NCI-H345 (cell line): ENCODE data around the gene TBX3.
"Not testable (repeated sequence)": the region's sequence is repeated elsewhere in the genome, so short reads cannot be mapped to it uniquely, and the experiment has no call there.

ENCODE experiments used
- DNase-seq: peaks from one replicate; lab custom pipeline; 2025; lab: John Stamatoyannopoulos, UW

TBX3 gene

DNA sequence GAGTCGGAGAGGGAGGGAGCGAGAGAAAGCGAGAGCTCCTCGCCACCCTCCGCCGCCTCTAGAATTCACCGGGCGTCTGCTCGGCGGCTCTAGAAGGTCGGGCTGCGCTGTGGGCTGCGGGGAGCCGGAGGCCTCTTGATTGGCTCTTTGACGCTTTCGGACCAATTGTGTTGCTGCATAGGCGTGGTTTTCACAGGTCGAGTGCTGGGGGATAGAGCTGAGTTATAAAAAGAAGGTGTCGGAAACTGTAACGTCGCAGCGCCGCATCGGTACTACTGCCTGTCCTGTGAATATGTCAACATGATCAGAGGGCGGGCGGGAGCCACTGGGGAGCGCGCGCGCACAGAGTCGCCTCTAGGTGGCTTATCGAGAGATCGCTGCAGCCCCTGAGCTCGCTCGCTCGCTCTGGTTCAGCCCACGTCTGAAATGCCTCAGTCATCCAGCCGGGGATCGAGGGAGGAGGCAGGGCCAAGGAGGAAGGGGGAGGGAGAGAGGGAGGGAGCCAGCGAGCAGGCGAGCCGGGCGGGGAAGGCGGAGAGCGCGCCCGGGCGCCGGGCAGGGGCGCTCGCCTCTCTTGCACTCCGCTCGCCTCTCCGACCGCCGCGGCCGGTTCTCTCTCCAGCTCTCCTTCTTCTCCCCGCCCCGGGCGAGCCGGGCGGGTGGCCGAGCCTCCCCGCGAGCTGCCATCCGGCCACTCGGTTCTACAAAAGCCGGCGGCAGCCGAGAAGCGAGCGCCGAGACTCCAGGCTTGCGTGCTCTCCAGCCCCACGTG, at the start of gene TBX3:
Gene TBX3, minus strand, starts transcription at position 78 of the 772 bp plus-strand sequence. CDS start 975 bp downstream, outside the sequence.
- peak; percentile 99 for DNase-seq

DNA sequence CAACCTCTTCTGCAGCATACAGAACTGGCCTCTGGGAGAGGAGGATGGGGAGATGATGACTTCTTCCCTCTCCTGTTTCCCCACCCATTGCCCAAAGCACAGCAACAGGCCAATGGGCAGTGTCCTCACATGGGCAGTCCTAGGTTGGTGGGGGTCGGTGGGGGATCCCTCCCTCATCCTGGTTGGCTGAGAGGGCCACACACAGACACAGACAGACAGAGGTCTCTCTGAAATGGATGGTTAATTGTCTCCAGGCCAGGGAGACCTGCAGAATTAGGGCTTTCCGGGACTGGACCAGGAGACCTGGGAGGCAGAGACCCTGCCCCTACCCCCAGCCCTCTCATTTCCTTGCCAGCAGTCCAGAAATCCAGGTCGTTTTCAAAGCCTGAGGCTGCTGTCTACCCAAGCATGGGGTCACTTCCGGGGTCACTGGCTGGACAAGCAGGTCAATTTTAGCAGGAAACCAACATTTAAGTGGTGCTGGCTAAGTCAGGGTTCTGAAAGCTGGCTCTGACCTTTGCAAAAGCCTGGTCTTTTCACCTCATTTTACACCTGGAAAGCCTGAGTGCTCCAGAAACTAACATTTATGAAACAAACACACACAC, 48.6 kb upstream of the TBX3 start:
- DNase-seq = no peak

DNA sequence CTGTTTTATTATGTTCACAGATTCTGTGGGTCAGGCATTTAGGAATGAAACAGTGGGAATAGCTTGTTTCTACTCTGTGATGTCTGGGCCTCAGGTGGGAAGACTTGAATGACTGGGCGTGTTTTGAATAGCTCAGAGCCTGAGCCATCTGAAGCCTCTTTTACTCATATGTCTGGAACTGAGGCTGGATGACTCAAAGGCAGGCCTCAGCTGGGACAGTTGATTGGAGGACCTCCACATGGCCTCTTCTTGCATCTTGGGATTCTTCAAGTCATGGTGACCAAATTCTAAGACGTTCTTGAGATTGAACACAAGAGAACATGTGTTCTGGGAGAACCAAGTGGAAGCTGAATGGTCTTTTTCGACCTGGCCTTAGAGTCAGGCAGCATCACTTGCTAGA, 45.8 kb upstream of the TBX3 start:
- DNase-seq = no peak

DNA sequence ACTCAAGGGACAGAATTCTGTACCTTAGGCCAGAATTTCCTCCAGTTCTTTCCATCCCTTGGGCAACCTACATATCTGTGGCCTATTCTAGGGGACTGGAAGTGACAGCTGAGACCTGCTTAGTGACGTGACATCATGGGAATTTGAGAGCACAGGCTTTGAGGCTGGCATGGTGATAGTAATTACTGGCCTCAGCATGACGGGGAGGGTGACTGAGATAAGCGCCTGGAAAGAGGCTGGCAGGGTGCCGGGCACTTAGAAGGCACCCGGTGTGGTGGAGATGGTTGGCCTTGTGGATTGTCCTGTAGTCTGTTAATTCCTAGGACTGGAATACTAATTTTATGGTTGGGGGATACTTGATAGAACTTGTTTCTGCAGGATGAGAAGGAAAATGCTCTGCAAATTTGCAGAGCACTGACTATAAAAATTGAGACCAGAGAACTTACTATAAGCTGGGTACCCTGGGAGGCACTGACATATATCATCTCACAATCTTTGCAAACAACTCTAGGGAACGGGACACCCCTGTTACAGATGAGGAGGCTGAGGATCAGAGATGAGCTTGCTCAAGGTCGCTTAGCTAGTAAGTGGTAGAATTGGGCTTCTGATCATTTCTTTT, 42.2 kb upstream of the TBX3 start:
- DNase-seq = no peak

DNA sequence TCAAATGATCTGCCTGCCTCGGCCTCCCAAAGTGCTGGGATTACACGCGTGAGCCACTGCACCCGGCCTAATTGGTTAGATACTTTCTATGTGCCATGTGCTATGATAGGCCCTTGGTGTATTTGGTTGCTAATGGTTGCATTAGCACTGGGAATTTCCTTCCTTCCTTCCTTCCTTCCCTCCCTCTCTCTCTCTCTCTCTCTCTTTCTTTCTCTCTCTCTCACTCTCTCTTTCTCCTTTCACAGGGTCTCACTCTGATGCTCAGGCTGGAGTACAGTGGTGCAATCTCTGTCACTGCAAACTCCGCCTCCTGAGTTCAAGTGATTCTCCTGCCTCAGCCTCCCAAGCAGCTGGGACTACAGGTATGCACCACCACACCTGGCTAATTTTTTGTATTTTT, 38.2 kb upstream of the TBX3 start:
- DNase-seq = not testable (repeated sequence)

DNA sequence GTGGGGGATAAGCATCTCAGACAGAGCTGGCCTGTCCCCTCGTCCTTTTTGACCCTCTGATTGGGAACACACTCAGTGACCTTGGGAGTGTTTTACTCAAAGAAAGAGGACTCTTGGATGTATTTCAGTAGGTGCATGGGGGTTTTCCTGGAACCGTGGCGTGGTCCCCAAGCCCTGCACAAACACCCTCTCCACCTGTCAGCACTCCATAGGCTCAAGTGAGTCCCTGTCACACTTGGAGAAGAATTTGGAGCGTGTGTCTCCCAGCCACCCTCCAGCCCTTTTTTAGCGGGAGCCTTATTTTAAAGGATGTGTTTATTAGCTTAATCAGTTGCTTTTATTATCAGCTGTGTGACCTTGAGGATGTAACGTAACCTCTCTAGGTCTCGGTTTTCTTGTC, 37.3 kb upstream of the TBX3 start:
- DNase-seq = no peak

DNA sequence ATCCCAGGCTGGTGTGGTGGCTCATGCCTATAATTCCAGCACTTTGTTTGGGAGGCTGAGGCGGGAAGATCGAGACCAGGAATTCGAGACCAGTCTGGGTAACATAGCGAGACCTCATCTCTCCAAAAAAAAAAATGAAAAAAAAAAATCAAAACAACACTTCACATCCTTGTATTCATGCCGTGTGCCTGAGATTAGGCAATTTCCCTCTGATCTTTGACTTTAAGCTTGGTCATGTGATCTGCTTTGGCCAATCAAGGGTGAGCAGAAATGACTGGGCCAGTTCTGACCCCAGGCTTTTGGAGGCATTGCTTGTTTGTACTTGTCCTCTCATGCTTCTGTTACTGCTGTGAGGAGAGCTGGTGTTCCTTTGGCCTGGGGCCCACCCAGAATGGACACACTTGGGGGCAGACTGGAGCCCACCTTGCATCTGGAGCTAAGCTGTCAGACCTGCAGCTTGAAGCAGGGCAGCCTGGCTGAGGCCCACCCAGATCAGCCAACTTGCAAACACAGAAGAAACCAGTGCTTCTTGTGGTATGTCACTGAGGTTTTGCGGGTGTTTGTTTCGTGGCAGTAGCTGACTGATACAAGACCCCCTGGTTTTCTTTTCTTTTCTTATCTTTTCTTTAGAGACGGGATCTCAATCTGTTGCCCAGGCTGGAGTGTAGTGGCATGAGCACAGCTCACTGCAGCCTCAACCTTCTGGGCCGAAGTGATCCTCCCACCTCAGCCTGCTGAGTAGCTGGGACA, 29.7 kb upstream of the TBX3 start:
- DNase-seq = no peak

DNA sequence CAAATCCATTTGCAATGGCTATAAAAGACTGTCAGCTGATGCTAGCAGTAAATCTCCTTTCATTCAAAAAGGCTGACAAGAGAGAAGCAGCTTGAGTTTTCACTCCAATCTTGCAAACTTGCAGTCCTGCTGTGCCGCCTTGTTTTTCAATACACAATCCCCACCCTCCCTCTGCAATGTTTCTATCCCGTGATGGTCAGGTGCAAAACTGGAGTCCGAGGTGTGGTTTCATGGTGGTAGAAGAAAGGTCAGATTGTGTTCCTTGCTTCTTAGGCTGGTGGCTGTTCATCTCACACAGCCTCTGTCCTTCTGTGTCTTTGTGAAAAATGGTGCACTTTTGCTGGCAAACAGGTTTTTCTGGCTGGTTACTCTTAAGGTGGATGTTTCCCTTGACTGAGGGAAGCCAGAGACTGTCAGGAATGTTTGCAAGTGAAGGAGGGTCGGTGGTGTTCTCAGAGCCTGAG, 27.7 kb upstream of the TBX3 start:
- DNase-seq = no peak

DNA sequence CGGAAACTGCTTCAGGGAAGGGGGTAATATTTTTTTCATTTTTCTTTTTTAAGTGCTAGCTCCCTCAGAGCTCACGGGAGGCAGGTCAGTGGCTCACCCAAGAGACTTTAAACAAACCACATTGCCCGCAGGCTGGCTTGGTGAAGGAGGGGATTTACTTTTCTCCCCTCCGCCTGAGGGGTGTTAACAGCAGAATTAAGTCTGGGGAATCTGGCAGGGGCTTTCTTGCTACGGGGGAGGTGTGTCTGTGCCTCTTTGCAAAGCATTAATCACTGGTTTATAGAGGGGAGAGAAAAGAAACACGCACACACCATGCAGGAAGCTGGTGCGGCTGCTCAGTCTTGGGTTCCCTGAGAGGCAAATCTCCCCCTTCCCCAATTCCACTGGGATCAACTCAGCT, 26.2 kb upstream of the TBX3 start:
- no peak for DNase-seq

DNA sequence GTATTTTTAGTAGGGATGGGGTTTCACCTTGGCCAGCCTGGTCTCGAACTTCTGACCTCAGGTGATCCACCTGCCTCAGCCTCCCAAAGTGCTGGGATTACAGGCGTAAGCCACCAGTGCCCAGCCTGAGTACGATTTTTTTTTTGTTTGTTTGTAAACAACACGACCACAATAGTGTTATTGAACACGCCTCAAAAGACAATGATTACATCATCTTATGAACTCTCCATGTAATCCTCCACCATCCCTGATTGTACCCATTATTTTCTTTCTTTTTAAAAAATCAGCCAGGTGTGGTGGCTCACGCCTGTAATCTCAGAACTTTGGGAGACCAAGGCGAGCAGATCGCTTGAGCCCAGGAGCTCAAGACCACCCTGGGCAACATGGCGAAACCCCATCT, 25.1 kb upstream of the TBX3 start:
- no peak for DNase-seq

DNA sequence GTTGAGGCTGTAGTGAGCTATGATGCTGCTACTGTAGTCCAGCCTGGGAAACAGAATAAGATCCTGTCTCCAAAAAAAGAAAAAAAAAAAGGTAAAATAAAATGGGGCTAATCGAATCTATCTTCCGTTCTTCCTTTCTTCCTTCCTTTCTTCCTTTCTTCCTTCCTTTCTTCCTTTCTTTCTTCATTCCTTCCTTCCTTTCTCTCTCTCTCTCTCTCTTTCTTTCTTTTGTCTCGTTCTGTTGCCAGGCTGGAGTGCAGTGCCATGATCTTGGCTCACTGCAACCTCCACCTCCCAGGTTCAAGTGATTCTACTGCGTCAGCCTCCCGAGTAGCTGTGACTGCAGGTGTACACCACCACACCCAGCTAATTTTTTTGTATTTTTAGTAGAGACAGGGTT, 24.6 kb upstream of the TBX3 start:
- DNase-seq = not testable (repeated sequence)

DNA sequence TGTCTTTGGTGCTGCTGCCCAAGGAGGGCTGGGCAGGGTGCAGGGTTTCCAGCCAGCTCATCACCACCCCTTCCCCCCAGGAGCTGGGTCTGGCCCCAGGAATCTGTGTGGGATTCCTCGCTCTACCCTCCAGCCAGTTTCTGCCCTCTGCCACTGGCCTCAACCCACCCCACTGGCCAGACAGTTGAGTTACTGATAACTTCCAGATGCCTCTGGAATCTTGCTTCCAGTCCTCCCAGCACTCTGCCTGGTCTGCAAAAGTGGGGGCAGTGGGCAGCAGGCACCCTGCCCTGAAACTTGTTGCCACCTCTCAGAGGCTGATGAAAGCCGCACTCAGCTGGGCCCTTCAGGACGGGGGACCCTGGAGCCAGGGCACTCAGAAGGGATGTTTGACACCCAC, 20.1 kb upstream of the TBX3 start:
- DNase-seq = no peak

DNA sequence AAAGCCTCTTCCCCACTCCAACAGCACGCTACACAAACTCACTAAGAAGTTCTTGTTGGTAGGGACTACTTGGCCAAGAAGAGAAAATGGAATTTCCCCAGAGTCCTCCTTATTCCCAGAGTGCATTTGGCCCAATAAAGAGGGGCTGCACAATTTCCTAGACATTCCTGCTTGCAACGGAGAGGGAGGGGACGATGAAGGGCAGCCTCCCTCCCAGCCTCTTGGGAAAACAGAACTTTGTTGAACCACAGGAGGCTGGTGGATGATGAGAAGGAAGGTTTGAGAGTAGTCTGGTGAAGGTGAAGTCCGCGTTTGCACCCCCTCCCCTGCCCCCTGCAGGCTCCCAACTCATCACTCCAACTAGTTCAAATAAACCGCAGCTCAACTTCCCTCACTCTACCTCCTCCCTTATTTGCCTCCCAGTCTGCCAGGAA, 19.1 kb upstream of the TBX3 start:
- no peak for DNase-seq

DNA sequence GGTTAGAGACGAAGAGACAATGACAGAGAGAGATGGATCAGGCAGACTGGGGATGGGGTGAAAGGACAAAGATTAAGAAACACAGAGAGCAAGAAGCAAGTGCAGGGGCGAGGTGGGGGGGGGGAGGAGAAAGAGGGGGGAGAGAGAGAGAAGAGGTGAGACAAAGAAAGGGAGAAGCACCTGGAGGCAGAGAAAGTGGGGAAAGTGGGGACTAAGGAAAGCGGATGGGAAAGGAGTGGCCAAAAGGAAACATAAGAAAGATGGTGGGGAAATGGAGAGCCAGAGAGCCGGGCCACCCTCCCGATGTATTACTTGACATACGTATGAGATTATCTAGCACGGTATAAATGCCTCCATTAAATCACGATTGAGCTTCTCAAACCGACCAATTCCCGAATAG, 18.5 kb upstream of the TBX3 start:
- DNase-seq = no peak

DNA sequence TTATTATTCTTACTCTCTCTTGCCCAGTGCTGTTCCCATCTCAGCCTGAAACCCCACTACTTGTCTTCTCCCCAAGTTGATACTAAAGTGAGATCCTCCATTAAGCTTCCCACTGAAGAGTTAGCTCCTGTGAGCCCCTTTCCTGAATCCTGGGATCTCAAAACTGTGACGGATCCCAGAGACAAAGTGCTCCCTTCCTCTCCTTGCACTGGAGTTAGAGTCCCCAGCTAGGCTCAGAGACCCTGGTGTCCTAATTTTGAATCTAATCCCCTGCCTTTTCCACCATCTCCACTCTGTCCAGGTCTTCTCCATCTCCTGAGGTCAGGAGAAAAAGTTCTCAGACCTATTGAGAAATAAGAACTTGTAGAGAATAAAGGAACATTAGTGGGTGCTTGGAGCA, 17.6 kb upstream of the TBX3 start:
- no peak for DNase-seq

DNA sequence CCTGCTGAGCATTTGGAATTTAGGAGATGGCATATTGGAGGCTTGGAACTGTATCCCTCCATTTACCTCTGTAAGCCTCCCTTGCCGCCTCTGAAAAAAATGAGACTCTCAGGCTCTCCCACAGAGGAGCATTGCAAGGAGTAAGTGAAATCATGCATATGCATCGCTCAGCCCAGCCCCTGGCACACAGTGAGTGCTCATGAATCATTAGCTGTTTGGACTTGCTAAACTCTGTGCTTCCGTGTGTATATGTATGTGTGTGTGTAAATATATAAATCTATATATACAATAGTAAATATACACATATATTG, 17.1 kb upstream of the TBX3 start:
- DNase-seq = no peak

DNA sequence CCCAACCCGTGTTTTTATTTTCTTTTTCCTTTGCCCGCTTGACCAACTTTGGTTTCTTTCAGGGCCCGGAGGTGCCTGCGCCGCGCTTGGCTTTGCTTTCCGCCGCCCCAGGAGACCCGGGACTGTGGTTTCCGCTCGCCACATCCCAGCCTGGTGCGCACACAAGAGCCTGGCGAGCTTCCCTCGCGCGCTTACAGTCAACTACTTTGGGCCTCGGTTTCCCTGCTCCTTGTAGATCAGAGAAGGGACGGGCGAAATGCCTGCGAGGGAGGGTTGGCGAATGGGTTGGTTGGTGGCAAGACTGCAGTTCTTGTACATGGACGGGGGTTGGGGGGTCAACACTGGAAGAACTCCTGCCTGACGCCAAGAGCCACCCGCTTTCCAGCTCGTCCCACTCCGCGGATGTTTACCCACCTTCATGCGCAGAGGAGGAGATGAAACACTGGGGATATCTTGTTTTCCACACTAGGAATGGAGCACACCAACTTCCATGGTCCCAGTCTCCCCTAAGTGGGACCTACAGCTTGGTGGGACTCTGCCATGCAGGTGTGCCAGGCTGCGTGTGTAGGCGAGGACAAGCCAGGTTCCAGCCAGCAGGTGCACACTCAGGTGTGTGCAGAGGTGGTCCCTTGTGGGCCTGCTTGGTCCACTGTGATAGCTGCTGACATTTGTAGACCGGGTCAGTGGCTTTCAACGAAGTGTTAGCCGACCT, 16.6 kb upstream of the TBX3 start:
- DNase-seq = no peak

DNA sequence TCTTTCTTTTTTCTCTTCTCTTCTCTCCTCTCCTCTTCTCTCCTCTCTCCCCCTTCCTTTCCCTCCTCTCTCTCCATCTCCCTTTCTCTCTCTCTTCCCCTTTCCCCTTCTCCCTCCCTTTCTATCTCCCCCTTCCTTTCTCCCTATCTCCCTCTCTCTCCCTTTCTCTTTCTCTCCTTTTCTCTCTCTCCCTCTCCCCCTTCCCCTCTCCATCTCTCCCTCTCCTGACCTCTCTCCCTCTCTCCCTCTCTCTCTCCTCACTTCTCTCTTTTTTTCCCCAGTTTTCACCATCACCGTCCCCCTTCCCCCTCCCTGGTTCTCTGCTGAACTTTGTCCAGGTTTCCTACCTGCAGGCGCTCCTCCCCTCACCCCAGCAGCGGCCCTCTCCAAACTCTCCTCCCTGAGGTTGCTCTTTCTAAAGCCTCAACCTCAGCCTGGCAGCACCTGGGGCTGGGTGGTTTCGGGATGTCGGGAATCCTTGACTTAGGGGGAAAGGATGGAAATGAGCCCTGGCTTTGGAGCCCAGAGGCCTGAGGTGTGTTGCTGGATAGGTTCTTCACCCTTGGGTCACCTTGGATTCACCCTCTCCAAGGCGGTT, 14.7 kb upstream of the TBX3 start:
- DNase-seq = no peak

DNA sequence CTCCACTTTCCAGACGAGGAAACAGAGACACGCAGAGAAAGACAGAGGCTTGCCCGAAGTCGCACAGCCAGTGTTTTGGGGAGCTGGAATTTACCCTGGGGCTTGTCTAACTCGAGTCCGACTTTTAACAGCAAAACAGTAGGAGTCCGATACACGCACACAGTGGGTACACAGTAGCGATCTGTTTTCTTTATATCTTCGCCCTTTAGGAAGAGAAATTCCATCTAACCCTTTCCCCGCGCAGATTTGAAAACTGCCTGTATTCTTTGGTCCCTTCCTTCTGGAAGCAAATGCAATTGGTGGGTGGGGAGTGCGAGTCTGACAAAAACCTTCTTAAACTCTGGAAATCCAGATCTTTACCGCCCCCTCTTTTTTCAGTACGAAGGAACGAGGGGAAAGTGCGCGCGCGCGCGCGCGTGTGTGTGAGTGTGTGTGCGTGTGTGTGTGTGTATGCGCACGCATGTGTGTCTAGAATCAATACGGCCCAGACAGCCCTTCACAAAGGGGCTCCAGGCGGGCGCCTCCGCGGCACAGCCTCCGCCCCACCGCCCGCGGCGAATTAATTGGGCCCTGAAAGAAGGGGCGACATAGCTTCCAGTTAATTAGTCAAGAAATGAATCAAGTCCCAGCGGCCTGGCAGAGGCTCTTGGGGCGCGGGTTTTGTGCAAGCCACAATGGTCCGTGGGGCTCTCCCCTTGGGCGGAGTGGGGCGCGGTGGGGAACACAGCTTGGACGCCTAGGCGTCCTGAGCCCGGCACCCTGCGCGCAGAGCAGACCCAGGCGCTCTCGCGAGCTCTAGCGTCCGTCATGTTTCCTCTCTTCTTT, 14.0 kb upstream of the TBX3 start:
- DNase-seq = no peak

DNA sequence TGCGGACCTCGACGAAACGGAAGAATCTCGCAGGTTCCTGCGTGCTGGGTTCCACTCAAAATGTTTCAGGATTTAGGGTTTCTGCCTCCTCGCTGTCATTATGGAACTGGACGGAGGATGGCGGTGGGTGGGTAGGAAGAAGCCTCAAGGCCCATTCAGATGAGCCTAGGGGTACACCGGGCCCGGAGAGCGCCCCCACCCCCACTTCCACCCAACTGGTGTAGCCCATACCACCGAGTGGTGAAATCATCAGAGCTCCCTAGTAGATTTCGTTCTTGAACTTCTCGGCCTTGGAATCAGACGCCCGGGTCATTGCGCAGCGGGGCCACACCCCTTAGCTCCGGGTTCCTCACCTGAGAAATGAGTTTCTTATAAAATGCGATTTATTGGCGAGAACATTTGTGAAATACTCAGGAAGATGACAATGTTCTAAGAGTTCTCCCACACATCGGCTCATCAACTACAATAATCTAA, 13.3 kb upstream of the TBX3 start:
- DNase-seq = no peak
